Smooth muscle cell (in vitro differentiated cells): ENCODE data around the gene SAMD4A. TPM values are rescaled to one million over a fixed set of nuclear protein-coding genes. Genes with fewer than 3 reads are reported as not detected.

ENCODE experiments used
- DNase-seq: peaks from one replicate; lab custom pipeline; 2025; ENCODE audit not compliant: unreplicated experiment; lab: John Stamatoyannopoulos, UW
- H2AFZ ChIP-seq: fragments of 200-600 bp; sonication (generic); 2 replicates; pipeline ENCODE4 v1.6.0; 2016; ENCODE audit warnings: antibody characterized with exemption, low read depth, mild to moderate bottlenecking
- H3F3A ChIP-seq: fragments of 200-600 bp; sonication (generic); 2 replicates; pipeline ENCODE4 v1.6.0; 2017; ENCODE audit warnings: antibody characterized with exemption, low read depth
- H3K27ac ChIP-seq: fragments of 200-600 bp; sonication (generic); 2 replicates; pipeline ENCODE4 v1.5.1; 2016; ENCODE audit warnings: low read depth, mild to moderate bottlenecking
- H3K27me3 ChIP-seq: fragments of 200-600 bp; sonication (generic); 2 replicates; pipeline ENCODE4 v1.6.1; 2016; ENCODE audit warnings: low read depth, mild to moderate bottlenecking
- H3K36me3 ChIP-seq: fragments of 200-600 bp; sonication (generic); 2 replicates; pipeline ENCODE4 v1.5.1; 2016; ENCODE audit warnings: low read depth
- H3K4me1 ChIP-seq: fragments of 200-600 bp; sonication (generic); 2 replicates; pipeline ENCODE4 v1.5.1; 2016; ENCODE audit warnings: low read depth
- H3K4me2 ChIP-seq: fragments of 200-600 bp; sonication (generic); 2 replicates; pipeline ENCODE4 v1.6.0; 2016; ENCODE audit warnings: mild to moderate bottlenecking
- H3K4me3 ChIP-seq: fragments of 200-600 bp; sonication (generic); 2 replicates; pipeline ENCODE4 v1.5.1; 2016; ENCODE audit warnings: mild to moderate bottlenecking
- H3K79me2 ChIP-seq: fragments of 200-600 bp; sonication (generic); 2 replicates; pipeline ENCODE4 v1.6.0; 2016; ENCODE audit warnings: low read depth, mild to moderate bottlenecking
- H3K9ac ChIP-seq: fragments of 200-600 bp; sonication (generic); 2 replicates; pipeline ENCODE4 v1.6.0; 2016; ENCODE audit warnings: low read depth
- H3K9me3 ChIP-seq: fragments of 200-600 bp; sonication (generic); replicated peaks from 2 replicates; pipeline ENCODE4 v1.5.1; 2016; ENCODE audit warnings: low read depth
- H4K20me1 ChIP-seq: fragments of 200-600 bp; sonication (generic); 2 replicates; pipeline ENCODE4 v1.6.0; 2016; ENCODE audit warnings: low read depth
- CTCF ChIP-seq: fragments of 200-600 bp; sonication (generic); IDR thresholded peaks from 2 replicates; pipeline ENCODE4 v1.5.1; 2017; ENCODE audit warnings: borderline replicate concordance, mild to moderate bottlenecking, antibody characterized with exemption; ENCODE audit not compliant: insufficient read depth, poor library complexity, severe bottlenecking
- WGBS: methylation state at CpG from one replicate; pipeline ENCODE4 v1.1.7; 2016; ENCODE audit warnings: low lambda C conversion rate; 5-methylcytosine and 5-hydroxymethylcytosine counted together
- polyA plus RNA-seq: library from polyadenylated mRNA; unstranded; fragments of >200 nt; fragmentation: Nextera tagmentation; extraction: Ambion mirVana; gene quantifications from 2 replicates; pipeline ENCODE4 v1.2.1, GENCODE V29; 2016
- total RNA-seq: library from RNA; depleted of rRNA; stranded (reverse); fragments of >200 nt; gene quantifications from 2 replicates; pipeline ENCODE4 v1.2.3, GENCODE V29; 2014

SAMD4A gene
- total and polyA plus RNA-seq, 2 experiments from 2014 or later, result 9.2 to 36.7 TPM

DNA sequence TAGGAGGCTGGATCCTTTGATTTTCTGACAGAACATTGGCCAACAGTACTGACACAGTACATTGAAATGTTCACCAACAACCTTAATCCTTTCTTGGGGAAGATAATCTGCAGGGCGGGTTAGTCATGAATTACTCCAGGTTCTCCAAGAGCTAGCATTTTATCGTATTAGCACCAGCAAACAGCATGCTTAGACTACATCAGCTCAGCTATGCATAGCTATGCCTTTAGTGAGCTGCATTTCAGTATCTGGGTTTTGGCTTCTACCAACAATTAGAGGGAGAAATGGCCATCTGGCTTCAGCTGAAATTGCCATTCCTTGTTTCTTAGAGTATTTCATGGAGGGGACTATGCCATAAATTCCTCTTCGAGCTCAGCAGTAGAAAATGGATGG, 33.8 kb downstream of the SAMD4A start:
- WGBS, result 9% methylated on average over 3 of the region's 3 CpGs
- no peaks in the 10 kb centered on the region for H3K9me3 ChIP-seq
- peak overlapping the region; percentile 67 for H3K4me2 ChIP-seq
- peaks cover 59% of the 10 kb centered on the region for H3K79me2 ChIP-seq
- H3K27me3 ChIP-seq, result no peaks in the 10 kb centered on the region
- no peak overlapping the region for H2AFZ ChIP-seq
- H3K36me3 ChIP-seq, result no peaks in the 10 kb centered on the region
- peak overlapping the region; percentile 36 for H3K9ac ChIP-seq
- no peak for DNase-seq
- H3K4me3 ChIP-seq, result no peak overlapping the region
- H4K20me1 ChIP-seq, result no peaks in the 10 kb centered on the region
- H3K27ac ChIP-seq, result peak overlapping the region; percentile 97
- peaks cover 8% of the 10 kb centered on the region for H3K4me1 ChIP-seq
- peaks cover 49% of the 10 kb centered on the region for H3F3A ChIP-seq
- no peak for TF ChIP-seq CTCF

- H4K20me1 ChIP-seq, result peaks cover 4% of the 10 kb centered on the region
- no peak for TF ChIP-seq CTCF
- H3F3A ChIP-seq, result peaks cover 40% of the 10 kb centered on the region
- no peaks in the 10 kb centered on the region for H3K27me3 ChIP-seq
- 21% methylated on average over 1 of the region's 1 CpG for WGBS
- H3K4me1 ChIP-seq, result peaks cover 8% of the 10 kb centered on the region
- H3K9me3 ChIP-seq, result no peaks in the 10 kb centered on the region
- peak overlapping the region; percentile 16 for H3K9ac ChIP-seq
- H3K36me3 ChIP-seq, result no peaks in the 10 kb centered on the region
- no peak overlapping the region for H3K4me3 ChIP-seq
- H3K4me2 ChIP-seq, result peak overlapping the region; percentile 14
- peaks cover 53% of the 10 kb centered on the region for H3K79me2 ChIP-seq
- H3K27ac ChIP-seq, result peak overlapping the region; percentile 97
- H2AFZ ChIP-seq, result no peak overlapping the region
- DNase-seq, result no peak
These were observed 36.4 kb downstream of the SAMD4A start for GRCh38 chr14:54603362-54603761.

DNA sequence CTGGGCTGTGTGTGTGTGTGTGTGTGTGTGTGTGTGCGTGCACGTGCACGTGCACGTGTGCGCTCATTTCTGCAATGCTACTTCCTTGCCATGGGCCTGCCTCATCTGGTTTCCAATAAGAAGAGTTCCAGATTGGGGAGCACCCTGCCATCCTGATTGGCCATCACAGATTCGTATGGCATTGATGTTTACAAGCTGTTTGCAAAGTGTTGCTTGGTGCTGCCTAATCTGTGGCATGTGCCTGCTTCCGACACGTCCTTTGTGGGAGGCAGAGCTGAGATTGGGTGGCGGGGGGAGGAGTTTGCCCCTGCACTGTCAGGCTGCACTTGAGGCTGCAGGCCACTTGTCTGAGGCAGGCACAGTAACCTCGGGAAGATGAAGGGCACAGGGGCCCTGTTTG, 39.2 kb downstream of the SAMD4A start:
- Histone ChIP-seq H3K79me2 (peaks cover 63% of the 10 kb centered on the region), H2AFZ (no peak overlapping the region), H3K4me2 (peak overlapping the region; percentile 30), H3K9me3 (no peaks in the 10 kb centered on the region), H3K4me1 (no peaks in the 10 kb centered on the region), H3K9ac (peak overlapping the region; percentile 30), H3K36me3 (no peaks in the 10 kb centered on the region), H4K20me1 (peaks cover 4% of the 10 kb centered on the region), H3K4me3 (no peak overlapping the region), H3K27me3 (no peaks in the 10 kb centered on the region), H3F3A (peaks cover 35% of the 10 kb centered on the region), H3K27ac (peak overlapping the region; percentile 86)
- no peak for DNase-seq
- no peak for TF ChIP-seq CTCF
- 48% methylated on average over 10 of the region's 10 CpGs for WGBS

DNA sequence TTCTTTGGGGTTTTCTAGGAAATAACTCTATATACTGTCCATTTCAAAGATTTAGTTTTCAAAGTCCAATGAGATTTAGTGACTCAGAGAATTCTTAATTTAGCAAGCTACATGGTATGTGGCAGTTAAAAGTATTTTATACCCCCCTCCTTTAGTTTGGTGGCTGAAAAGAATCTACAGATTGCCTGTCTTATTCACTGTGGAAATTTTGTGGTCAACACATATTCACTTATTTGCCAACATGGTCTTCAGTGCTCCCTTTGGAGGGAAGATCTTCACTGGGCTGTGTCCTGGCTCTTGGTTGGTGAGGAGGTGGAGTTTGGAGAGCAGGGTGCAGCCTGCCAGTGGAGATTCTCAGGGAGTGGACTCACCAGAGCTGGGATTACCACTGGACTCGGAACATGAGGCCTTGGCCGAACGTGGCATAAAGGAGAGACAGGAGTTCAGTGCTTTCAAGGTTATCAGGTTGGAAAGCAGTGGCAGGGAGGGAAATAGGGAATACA, 39.8 kb downstream of the SAMD4A start:
- no peaks in the 10 kb centered on the region for H3K9me3 ChIP-seq
- no peaks in the 10 kb centered on the region for H3K4me1 ChIP-seq
- DNase-seq, result no peak
- H3K27ac ChIP-seq, result peak overlapping the region; percentile 86
- no peak overlapping the region for H3K4me3 ChIP-seq
- no peak overlapping the region for H2AFZ ChIP-seq
- peak overlapping the region; percentile 30 for H3K4me2 ChIP-seq
- peak overlapping the region; percentile 53 for H3K9ac ChIP-seq
- no peaks in the 10 kb centered on the region for H3K36me3 ChIP-seq
- 52% methylated on average over 3 of the region's 3 CpGs for WGBS
- no peaks in the 10 kb centered on the region for H3K27me3 ChIP-seq
- peaks cover 33% of the 10 kb centered on the region for H3F3A ChIP-seq
- H4K20me1 ChIP-seq, result peaks cover 4% of the 10 kb centered on the region
- peaks cover 68% of the 10 kb centered on the region for H3K79me2 ChIP-seq
- no peak for TF ChIP-seq CTCF
